Fibroblast of the aortic adventitia (primary cell): ENCODE results near the gene SMARCD3. TPM values are rescaled to one million over a fixed set of nuclear protein-coding genes. Genes with fewer than 3 reads are reported as not detected.

Experiments
- DNase-seq: peaks from one replicate; pipeline ENCODE4 v3.0.0-alpha.2; 2010; ENCODE audit warnings: low read depth
- H3K4me3 ChIP-seq: 2 replicates; pipeline ENCODE4 v1.5.1; 2011; ENCODE audit warnings: low read depth, mild to moderate bottlenecking, control low read depth, low read length, moderate library complexity
- total RNA-seq: library from RNA; depleted of rRNA; stranded (reverse); fragments of >200 nt; gene quantifications from 2 replicates; pipeline ENCODE4 v1.2.3, GENCODE V29; 2012; ENCODE audit warnings: low replicate concordance
- TF ChIP-seq, protein P1 (sequence below): IDR thresholded peaks from 2 replicates; pipeline ENCODE4 v1.5.1; 2011; ENCODE audit warnings: mild to moderate bottlenecking, low read length, control low read depth, inconsistent platforms; ENCODE audit not compliant: insufficient read depth

The SMARCD3 gene
- total RNA-seq, 1 donor, result 44.9 TPM

DNA sequence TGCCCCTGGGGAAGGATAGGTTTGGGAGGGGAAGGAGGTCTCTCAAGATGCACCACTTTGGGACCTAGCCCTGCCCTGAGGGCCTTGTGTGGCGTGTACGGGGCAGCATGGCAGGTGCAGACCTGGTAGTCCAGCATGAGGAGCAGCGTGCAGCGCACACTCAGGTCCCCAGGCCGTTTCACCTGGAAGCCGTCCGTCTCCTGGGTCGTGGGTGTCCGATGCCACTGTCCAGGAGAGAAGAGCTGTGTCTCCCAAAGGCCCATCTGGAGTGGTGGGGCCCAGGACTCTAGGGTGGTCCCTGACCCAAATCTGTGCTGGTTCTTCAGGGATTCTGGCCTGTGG lies 6.8 kb downstream of the SMARCD3 start:
- no peak overlapping the region for H3K4me3 ChIP-seq
- no peak for DNase-seq
- TF ChIP-seq, protein P1, sequence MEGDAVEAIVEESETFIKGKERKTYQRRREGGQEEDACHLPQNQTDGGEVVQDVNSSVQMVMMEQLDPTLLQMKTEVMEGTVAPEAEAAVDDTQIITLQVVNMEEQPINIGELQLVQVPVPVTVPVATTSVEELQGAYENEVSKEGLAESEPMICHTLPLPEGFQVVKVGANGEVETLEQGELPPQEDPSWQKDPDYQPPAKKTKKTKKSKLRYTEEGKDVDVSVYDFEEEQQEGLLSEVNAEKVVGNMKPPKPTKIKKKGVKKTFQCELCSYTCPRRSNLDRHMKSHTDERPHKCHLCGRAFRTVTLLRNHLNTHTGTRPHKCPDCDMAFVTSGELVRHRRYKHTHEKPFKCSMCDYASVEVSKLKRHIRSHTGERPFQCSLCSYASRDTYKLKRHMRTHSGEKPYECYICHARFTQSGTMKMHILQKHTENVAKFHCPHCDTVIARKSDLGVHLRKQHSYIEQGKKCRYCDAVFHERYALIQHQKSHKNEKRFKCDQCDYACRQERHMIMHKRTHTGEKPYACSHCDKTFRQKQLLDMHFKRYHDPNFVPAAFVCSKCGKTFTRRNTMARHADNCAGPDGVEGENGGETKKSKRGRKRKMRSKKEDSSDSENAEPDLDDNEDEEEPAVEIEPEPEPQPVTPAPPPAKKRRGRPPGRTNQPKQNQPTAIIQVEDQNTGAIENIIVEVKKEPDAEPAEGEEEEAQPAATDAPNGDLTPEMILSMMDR, result no peak

DNA sequence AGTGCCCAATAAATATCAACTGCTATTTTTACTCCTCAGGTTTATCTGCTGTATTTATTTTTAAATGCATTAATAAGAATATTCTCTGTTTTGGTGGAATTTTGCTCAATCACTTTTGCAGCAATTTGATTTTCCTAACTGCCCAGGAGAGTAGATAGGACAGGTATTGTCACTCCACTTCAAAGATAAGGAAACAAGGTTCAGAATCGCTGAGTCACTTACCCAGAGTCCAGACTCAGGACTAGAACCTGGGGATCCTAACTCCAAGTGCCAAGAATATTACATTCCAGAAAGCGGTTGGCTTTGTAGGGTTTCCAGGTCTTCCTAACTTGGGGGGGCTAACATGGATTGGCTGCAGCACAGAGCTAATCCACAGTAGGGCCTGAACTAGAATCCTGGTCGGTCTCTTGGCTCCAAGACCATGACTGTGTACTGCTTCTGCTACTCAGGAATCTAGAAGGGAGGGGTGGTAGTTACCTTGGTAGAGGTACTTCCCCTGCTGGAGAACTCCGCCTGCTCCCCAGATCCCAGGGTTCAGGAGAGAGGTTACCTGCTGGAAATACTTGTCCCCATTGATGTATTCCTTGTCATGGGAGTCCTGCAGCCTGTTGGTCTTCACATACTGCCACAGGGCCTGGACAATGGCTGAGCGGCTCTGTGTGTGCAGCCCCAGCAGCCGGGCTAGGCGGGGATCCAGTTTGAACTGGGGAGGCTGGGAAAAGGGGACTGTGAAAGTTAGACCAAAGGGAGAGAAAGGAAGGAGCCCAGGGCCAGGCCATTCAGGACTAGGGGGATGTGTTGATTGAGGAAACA lies 7.3 kb downstream of the SMARCD3 start:
- H3K4me3 ChIP-seq, result no peak overlapping the region
- no peak for DNase-seq
- TF ChIP-seq, protein P1, result no peak

DNA sequence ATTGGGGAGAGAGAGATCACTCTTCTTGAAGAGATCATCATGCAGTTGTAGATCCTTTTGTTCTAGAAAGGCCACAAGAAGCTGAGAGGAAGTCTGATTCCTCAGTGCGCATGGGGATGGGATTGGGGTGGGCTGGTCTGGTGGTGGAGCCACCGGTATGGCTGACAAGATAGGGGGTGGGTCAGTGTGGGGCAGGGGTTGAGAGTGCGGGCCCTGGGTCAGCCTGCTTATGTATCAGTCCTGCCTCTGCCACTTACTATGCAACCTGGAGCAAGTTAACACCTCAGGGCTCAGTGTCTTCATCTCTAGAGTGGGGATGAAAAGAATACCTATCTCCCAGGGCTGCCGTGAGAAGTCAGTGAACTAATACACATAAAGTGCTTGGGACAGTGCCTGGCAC lies 8.0 kb downstream of the SMARCD3 start:
- no peak overlapping the region for H3K4me3 ChIP-seq
- TF ChIP-seq, protein P1, result no peak
- no peak for DNase-seq

DNA sequence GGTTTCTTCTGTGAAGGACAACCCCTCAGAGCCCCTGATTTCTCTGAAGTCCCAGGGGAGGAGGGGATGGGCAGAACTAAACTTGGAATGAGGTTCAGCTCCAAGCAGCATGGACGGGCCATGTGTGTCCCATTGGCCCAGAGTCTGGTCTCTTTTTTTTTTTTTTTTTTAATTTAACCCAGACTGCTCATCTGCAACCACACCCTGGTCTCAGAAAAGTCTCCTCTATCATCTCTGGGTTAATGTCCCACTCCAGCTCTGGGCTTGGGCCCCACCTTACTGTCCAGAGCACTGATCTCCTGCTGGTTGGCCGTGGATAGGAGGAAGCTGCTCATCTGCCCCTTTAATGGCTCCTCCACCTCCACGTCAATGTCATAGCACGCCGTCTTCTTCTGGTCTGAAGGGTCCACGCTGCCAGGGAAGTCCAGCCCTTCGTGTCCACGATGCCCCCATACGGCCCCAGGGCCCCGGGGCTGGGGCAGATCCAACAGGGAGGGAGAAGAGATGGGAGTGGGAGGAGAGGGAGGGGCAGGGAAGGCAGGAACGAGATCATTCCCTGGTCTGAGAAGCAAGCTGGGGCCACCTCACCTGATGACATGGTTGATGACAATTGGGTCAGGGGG lies 8.5 kb downstream of the SMARCD3 start:
- H3K4me3 ChIP-seq, result no peak overlapping the region
- no peak for DNase-seq
- TF ChIP-seq, protein P1, result no peak

DNA sequence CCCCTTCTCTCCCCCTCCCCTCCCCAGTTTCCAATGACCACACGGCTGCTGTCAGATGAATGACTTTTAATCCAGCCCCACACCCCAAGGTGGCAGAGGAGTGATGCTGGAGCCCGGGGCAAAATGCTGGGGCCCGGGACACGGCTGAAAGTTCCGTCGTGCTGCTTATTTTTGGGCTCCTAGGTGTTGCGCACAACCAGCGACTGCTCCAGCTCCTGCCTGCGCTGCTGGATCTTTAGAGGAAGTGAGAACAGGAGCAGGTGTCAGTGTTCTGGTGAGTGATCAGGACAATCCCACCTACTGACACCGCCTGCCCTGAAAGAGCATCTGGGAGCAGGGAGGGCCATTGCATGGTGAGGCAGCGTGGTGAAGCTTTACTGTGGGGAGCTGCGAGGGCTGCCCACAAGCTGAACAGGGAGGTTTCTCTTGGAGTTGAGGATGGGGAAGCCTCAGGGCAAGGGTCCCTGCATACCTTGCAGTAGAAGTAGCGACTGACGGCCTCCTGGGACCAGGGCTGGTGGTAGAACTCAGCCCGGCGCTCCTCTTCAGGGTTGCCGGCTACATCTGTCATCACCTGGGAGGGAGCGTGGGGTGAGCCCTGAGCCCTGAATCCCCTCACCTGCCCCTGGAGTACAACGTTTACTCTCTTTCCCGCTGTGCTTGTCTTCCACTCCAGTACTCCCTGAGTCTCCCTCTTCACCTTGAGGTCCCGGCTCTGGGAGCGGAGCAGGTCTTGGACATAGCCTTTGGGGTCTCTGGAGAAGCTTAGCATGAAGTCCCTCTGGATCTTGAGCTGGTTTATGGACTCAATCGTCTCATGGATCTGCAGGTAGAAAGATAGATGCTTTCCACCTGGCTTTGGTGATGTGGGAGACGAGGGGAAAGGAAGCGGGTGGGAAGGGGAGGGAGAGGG lies 9.3 kb downstream of the SMARCD3 start:
- no peak overlapping the region for H3K4me3 ChIP-seq
- no peak for DNase-seq
- TF ChIP-seq, protein P1, result no peak

DNA sequence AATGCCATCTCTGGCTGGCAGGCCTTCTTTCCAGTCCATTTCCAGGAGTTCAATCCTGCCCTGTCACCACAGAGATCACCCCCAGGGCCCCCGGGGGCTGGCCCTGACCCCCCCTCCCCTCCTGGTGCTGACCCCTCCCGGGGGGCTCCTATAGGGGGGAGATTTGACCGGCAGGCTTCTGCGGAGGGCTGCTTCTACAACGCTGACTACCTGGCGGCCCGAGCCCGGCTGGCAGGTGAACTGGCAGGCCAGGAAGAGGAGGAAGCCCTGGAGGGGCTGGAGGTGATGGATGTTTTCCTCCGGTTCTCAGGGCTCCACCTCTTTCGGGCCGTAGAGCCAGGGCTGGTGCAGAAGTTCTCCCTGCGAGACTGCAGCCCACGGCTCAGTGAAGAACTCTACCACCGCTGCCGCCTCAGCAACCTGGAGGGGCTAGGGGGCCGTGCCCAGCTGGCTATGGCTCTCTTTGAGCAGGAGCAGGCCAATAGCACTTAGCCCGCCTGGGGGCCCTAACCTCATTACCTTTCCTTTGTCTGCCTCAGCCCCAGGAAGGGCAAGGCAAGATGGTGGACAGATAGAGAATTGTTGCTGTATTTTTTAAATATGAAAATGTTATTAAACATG lies 10.2 kb downstream of the SMARCD3 start:
- DNase-seq, result no peak
- TF ChIP-seq, protein P1, result no peak

More for the DNA sequence above, 10.2 kb downstream of the SMARCD3 start:
- no peak overlapping the region for H3K4me3 ChIP-seq
